Upper lobe of left lung (tissue), 4 donors: ENCODE measurements around the gene HAT1.

ENCODE experiments used
- EP300 ChIP-seq, 4 donors: sonication (generic); formaldehyde crosslinking; IDR thresholded peaks; one replicate each; pipeline ENCODE4 v1.5.1; 2017; ENCODE audit warnings: antibody characterized with exemption in 4 of 4, control low read depth in 2 of 4
- POLR2A ChIP-seq, 4 donors: fragments of 450-650 bp; IDR thresholded peaks; one replicate each; pipeline ENCODE4 v1.5.1; 2016 to 2017; ENCODE audit warnings: antibody characterized with exemption in 4 of 4, mild to moderate bottlenecking in 2 of 4
- TF ChIP-seq, protein P1 (sequence below), 6 experiments: fragments of 450-650 bp in 4 of 6; fragments of 200-600 bp in 2 of 6; sonication (generic) in 2 of 6; IDR thresholded peaks; one replicate each; pipeline ENCODE4 v1.5.1; 2016 to 2019; ENCODE audit warnings: antibody characterized with exemption in 6 of 6

- TF ChIP-seq EP300 (IDR thresholded peaks at IDR 0.05), result no peak
- TF ChIP-seq, protein P1, sequence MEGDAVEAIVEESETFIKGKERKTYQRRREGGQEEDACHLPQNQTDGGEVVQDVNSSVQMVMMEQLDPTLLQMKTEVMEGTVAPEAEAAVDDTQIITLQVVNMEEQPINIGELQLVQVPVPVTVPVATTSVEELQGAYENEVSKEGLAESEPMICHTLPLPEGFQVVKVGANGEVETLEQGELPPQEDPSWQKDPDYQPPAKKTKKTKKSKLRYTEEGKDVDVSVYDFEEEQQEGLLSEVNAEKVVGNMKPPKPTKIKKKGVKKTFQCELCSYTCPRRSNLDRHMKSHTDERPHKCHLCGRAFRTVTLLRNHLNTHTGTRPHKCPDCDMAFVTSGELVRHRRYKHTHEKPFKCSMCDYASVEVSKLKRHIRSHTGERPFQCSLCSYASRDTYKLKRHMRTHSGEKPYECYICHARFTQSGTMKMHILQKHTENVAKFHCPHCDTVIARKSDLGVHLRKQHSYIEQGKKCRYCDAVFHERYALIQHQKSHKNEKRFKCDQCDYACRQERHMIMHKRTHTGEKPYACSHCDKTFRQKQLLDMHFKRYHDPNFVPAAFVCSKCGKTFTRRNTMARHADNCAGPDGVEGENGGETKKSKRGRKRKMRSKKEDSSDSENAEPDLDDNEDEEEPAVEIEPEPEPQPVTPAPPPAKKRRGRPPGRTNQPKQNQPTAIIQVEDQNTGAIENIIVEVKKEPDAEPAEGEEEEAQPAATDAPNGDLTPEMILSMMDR (IDR thresholded peaks at IDR 0.05), result no peak
- TF ChIP-seq POLR2A (IDR thresholded peaks at IDR 0.05), result no peak
Measured at GRCh38 chr2:171959998-171960397, 37.7 kb downstream of the HAT1 start.
